ENCODE data around the gene STAT5B. TPM values are rescaled to one million over a fixed set of nuclear protein-coding genes. Genes with fewer than 3 reads are reported as not detected.

The STAT5B gene
- total RNA-seq, 1 donor from 2014 or later = 67.9 TPM

GRCh38 chr17:42287977-42288802, 12.0 kb upstream of the STAT5B start, which contains the start of gene STAT5A:
Gene STAT5A, plus strand, starts transcription at chr17:42288498. Its CDS starts 914 bp downstream, at chr17:42289412.
- Histone ChIP-seq H3K27ac (peak within 1 kb of the TSS; percentile 95), H3K36me3 (peaks cover 18% of the 10 kb centered on the region), H3K27me3 (ENCODE audit: low read depth) (no peaks in the 10 kb centered on the region), H3K4me1 (peaks cover 41% of the 10 kb centered on the region), H3K9me3 (no peaks in the 10 kb centered on the region), H3K4me3 (peak within 1 kb of the TSS; percentile 74)
- TF ChIP-seq CTCF (IDR thresholded peaks at IDR 0.05) = no peak
- peak; percentile 94 for DNase-seq
- ATAC-seq = peak; percentile 93 to 94
- intact Hi-C loops (cut with DNase I) = no loop called here

GRCh38 chr17:42287305-42287976, 11.2 kb upstream of the STAT5B start:
- peak; percentile 72 to 73 for ATAC-seq
- H3K27ac ChIP-seq = peak overlapping the region; percentile 95
- peak; percentile 71 for DNase-seq
- no peaks in the 10 kb centered on the region for H3K27me3 ChIP-seq (ENCODE audit: low read depth)
- TF ChIP-seq CTCF (IDR thresholded peaks at IDR 0.05) = no peak
- intact Hi-C loops (cut with DNase I) = no loop called here
- no peaks in the 10 kb centered on the region for H3K9me3 ChIP-seq
- H3K36me3 ChIP-seq = peaks cover 10% of the 10 kb centered on the region
- peaks cover 48% of the 10 kb centered on the region for H3K4me1 ChIP-seq
- H3K4me3 ChIP-seq = peak overlapping the region; percentile 74

GRCh38 chr17:42286411-42287221, 10.4 kb upstream of the STAT5B start:
- DNase-seq = no peak
- Histone ChIP-seq H3K27ac (peak overlapping the region; percentile 95), H3K4me1 (peaks cover 48% of the 10 kb centered on the region), H3K36me3 (peaks cover 7% of the 10 kb centered on the region), H3K4me3 (peak overlapping the region; percentile 74), H3K27me3 (ENCODE audit: low read depth) (no peaks in the 10 kb centered on the region), H3K9me3 (no peaks in the 10 kb centered on the region)
- no peak for TF ChIP-seq CTCF (IDR thresholded peaks at IDR 0.05)
- no peak for ATAC-seq
- intact Hi-C loops (cut with DNase I) = no loop called here

- Histone ChIP-seq H3K27me3 (ENCODE audit: low read depth) (no peaks in the 10 kb centered on the region), H3K27ac (no peak overlapping the region), H3K4me3 (no peak overlapping the region), H3K9me3 (no peaks in the 10 kb centered on the region), H3K36me3 (no peaks in the 10 kb centered on the region), H3K4me1 (peaks cover 48% of the 10 kb centered on the region)
- no peak for DNase-seq
- no peak for ATAC-seq
- TF ChIP-seq CTCF (IDR thresholded peaks at IDR 0.05) = no peak
- intact Hi-C loops (cut with DNase I) = no loop called here
Observed at GRCh38 chr17:42285346-42286050, 9.3 kb upstream of the STAT5B start.

- ATAC-seq = no peak
- Histone ChIP-seq H3K4me1 (peaks cover 43% of the 10 kb centered on the region), H3K27ac (no peak overlapping the region), H3K27me3 (ENCODE audit: low read depth) (no peaks in the 10 kb centered on the region), H3K36me3 (no peaks in the 10 kb centered on the region), H3K9me3 (no peaks in the 10 kb centered on the region), H3K4me3 (no peak overlapping the region)
- TF ChIP-seq CTCF (IDR thresholded peaks at IDR 0.05) = no peak
- intact Hi-C loops (cut with DNase I) = no loop called here
- DNase-seq = no peak
Observed at GRCh38 chr17:42284566-42284965, 8.4 kb upstream of the STAT5B start.
